GM18498 (cell line): Measurements from ENCODE around the gene SCYGR4.
A peak's percentile ranks its signal among the peaks of the same experiment; 100 is the strongest.

Source experiments
- ATAC-seq: cut with Tn5 transposase; IDR thresholded peaks from one replicate; pipeline ENCODE4 v1.9.1; 2021; ENCODE audit warnings: mild to moderate bottlenecking, moderate library complexity; ENCODE audit not compliant: unreplicated experiment

SCYGR4 gene

GRCh38 chr2:227613272-227613660 is 4.0 kb upstream of the SCYGR4 start:
- no peak for ATAC-seq

GRCh38 chr2:227614246-227614645 is 3.1 kb upstream of the SCYGR4 start:
- ATAC-seq, result no peak

GRCh38 chr2:227614740-227615139 is 2.6 kb upstream of the SCYGR4 start, which contains the start of gene SCYGR3:
TSS of gene SCYGR3 (minus strand) at chr2:227614840. CDS start at chr2:227614840, 0 bp downstream.
- ATAC-seq, result no peak

- no peak for ATAC-seq
Observed at GRCh38 chr2:227615181-227615580, 2.1 kb upstream of the SCYGR4 start.

DNA sequence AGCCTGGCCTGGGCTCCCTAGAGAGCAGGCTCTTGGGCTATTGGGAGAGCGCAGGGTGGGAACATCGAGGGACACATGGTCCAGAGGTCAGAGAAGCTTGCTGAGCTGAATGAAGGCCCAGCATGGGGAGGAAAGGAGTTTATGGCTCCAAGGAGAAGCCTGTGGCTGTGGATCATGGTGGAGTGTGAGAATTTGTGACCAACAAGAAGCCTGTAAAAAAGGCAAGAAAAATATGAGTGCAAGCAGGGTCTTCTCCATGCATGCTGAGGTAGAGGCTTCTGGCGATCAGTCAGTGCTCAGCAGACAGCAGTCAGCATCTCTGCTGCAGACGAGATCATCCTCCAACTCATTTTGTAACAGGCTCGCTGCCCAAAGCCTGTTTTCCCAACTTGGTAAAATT is 1.4 kb upstream of the SCYGR4 start:
- no peak for ATAC-seq

DNA sequence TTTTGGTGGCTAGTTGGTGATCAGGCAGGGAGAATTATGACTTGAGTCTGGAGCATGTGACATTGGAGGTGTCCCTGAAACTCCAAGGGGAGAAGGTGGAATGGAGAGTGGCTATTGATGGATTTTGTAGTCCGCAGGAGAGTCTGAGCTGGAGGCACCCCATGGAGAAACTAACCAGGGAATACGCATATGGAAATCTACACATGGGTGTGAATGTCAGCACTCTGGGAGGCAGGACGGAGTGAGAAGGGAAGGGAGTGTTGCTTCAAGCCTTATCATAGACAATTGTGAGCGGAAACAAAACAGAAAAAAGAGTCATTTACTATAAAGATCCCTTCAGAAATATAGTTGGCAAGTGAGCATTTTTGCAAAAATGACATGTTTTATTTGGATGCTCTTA is 667 bp upstream of the SCYGR4 start:
- ATAC-seq, result no peak

- ATAC-seq, result no peak
Observed at GRCh38 chr2:227623226-227623625, 5.9 kb downstream of the SCYGR4 start.

- ATAC-seq, result no peak
Observed at GRCh38 chr2:227625420-227625819, 8.1 kb downstream of the SCYGR4 start.

- no peak for ATAC-seq
Observed at GRCh38 chr2:227626580-227627151, 9.4 kb downstream of the SCYGR4 start.

DNA sequence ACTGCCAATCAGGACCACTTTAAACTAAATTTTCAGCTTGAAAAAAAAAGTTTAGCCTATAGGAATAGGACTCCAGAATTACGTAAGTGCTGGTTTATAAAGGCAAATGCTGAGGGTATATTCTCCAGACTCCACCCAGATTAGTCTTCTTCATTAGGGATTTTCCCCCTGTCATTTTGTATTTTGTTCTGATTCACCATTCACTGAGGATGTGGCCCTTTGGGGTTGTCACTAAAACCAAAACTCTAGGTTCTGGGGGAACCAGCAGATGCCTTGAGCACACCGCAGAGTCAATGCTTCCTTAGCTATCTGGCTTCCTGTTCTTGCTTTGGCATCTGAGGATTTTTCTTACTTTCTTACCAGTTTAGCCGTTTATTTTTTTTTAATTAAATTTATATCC is 10.5 kb downstream of the SCYGR4 start:
- ATAC-seq, result peak; percentile 90

DNA sequence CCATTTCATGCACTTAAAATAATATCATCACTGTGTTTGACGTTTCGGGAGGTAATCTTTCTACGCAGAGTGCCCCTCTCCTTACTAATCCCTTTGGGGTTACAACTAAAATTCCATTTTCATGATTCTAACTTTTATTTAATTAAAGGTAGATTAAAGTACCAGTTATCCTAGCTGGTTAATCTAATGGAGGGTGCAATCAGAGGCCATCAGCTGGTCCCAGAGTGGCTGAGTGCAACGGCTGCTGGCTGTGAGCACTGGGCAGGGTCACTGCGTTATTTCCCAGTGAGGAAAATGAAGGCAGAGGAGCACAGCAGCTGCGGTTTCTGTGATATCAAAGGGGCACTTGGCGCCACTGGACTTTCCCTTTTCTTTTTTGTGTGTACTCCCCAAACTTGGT is 12.1 kb downstream of the SCYGR4 start:
- no peak for ATAC-seq

DNA sequence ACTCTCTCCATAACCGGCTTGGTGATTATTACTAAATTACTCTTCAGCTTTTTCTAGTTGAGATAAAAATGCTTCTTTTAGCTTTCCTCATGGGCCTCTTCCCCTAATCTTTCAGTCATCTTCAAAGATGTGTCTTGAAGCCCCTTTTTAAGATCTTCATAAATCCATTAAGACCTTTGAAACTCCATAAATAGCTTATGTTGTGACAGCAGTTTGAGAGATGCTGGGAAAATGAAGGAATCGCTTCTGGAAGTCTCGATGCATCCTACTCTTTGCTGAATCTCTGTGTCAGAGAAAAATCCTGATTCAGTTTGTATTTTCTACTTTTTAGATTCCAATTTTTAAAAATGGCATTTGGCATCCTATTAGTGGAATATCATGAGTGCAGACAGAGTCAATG is 13.0 kb downstream of the SCYGR4 start:
- ATAC-seq, result no peak

DNA sequence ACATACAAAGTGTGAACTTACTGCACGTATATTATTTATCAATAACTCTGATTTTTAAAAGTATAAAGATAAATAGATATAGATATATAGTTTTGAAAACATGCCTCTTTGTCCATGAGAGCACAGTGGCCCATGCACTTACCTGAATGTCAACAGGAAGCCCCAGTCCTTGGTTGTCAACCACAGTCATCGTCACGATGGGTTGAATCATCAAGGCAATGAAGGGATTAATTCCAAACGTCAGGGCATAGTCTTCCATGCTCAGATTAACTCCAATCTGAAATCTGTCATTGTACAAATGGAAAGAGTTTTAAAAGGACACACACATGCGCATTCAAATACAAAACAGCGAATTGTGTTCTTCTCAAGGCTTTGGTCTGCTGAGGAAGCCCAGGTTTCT is 15.5 kb downstream of the SCYGR4 start:
- ATAC-seq, result no peak

- no peak for ATAC-seq
Observed at GRCh38 chr2:227634201-227634600, 16.9 kb downstream of the SCYGR4 start.

DNA sequence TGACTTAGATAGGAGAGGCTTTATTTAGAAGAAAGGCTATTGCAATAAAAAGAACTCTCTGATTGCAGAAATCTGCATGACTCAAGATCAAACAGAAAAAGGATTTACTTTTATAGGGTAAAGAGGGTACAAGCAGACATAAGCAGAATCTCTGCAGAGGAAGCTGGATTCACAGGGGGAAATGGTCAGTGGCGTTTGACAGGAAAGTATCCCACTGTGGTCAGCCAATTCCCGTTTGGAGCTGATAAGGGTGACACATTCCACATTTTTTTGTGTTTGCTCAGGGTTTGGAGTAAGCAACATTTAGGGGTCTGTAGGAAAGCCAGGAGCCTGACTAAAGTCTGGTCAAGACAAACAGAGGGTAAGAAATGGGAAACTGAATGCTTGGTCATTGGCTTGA is 25.4 kb downstream of the SCYGR4 start:
- ATAC-seq, result no peak

GRCh38 chr2:227643990-227644551 is 26.8 kb downstream of the SCYGR4 start:
- ATAC-seq, result no peak

- no peak for ATAC-seq
Observed at GRCh38 chr2:227653419-227653818, 36.1 kb downstream of the SCYGR4 start.

GRCh38 chr2:227654426-227654825 is 37.1 kb downstream of the SCYGR4 start:
- ATAC-seq, result no peak

DNA sequence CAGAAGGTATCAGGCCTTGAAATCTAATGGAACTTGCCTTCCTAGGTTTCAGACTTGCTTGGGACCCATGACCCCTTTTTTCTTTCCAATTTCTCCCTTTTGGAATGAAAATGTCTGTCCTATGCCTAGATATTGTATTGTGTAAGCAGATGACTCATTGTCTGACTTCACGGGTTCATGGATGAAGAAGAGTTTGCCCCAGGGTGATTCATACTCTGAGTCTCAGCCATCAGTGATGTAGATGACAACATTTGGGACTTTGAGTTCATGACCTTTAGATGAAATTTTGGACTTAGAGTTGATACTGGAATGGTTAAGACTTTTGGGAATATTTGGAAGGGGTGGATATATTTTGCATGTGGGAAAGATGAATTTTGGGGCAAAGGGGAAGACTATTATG is 38.2 kb downstream of the SCYGR4 start:
- no peak for ATAC-seq

- no peak for ATAC-seq
Observed at GRCh38 chr2:227657199-227657845, 40.0 kb downstream of the SCYGR4 start.

- ATAC-seq, result no peak
Observed at GRCh38 chr2:227661025-227661649, 43.8 kb downstream of the SCYGR4 start.

DNA sequence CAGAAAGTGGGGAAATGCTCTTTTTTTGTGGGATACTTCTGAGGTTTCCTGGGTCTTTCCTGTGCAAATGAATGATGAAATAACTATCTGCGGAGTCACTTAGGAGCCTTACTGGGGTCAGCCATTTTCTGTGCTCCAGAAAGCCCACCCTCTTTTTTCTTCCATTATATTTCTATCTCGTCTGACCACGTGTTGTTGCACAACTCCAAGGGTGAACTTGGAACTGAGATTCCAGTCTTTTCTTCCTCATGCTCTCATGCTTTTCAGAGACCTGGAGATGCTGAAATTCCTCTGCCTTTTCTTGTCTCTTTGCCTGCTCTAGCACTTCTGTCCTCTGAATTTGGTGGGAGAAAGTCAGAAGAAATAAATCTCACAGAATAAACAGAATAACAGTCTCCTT is 44.5 kb downstream of the SCYGR4 start:
- no peak for ATAC-seq
